Kidney capillary endothelial cell (primary cell): ENCODE data around the gene PSMD1.
A peak's percentile ranks its signal among the peaks of the same experiment; 100 is the strongest.
"Not testable (repeated sequence)": the region's sequence is repeated elsewhere in the genome, so short reads cannot be mapped to it uniquely, and the experiment has no call there.

Experiments
- DNase-seq: peaks from one replicate; pipeline ENCODE4 v3.0.0-alpha.2; 2018; ENCODE audit warnings: low spot score

Gene PSMD1

DNA sequence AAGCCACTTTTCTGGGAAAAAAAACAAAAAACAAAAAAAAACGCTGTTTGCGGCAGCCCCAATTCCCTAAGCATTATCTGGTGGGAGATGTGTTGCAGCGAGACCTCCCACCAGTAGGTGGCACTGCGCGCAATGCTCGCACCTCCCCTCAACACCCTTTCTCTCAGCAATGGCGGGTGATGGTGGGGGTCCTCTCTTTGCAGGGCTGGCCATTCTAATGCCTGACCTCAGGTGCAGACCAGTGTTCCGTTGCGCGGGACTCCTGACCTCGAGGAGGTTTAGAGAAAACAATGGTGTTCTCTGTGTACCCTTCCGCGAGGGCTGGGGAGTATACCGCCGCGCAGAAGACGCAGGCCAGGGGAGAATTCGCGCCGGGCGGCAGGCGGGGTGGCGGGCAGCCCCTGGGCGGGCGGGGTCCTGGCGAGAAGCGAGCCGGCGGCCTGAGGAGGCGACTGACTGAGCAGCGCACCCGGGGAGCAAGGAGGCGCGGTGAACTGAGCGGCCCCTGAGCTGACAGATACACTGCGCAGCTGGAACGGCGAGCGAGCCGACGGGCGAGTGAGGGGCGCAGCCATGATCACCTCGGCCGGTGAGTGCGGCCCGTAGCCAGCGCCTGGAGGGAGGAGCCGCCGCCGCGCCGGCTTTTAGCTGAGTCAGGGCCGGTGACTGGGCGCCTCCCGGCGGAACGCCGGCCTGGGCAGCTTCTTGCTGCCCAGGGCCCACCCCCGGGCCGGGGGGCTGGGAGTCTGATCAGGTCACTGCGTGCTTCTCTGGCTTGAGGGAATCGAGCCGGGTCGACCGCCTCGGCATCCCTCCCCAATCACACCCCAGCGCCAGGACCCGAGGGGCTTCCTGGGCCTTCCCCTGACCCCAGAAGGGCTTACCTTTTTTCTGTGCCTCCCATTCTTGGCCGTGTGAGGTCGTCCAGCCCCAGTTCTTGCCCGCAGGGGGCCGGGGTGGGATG, at the start of gene PSMD1:
PSMD1 (plus strand) TSS at position 415 of the 964 bp plus-strand sequence; CDS start at position 574, 159 bp downstream.
- peak; percentile 92 for DNase-seq

DNA sequence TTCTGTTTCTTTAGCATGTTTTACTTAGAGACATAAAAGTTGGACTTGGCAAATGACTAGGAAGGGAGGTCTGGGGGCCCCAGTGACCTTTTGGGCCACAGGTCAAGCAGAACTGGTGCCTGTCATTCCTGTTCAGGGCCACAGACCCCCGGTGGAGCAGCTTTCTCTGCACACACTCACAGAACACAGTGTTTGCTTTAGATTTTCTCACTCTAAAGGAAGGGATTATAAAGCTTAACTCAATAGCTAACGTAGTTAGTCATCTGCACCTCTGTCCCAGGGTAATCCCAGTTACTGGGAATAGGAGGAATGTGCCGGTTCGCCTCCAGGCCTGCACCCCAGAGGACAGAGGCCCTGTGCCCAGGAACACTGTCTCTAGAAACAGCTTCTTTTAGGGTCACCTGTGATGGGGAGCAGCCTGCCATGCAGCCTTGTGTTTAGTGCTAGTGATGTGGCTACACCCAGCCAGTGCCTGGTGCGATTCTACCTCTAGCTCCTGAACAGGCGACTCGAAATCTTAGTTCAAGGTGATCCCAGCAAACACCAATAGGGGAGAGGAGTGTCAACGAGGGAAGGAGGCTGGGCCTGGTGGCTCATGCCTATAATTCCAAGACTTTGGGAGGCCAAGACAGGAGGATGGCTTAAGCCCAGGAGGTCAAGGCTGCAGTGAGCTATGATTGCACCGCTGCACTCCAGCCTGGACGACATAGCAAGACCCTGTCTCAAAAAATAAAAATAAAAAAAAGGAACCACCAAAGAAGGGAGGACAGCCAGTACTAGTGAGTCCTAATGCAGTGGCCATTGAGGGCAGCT, 49.2 kb upstream of the PSMD1 start:
- no peak for DNase-seq

DNA sequence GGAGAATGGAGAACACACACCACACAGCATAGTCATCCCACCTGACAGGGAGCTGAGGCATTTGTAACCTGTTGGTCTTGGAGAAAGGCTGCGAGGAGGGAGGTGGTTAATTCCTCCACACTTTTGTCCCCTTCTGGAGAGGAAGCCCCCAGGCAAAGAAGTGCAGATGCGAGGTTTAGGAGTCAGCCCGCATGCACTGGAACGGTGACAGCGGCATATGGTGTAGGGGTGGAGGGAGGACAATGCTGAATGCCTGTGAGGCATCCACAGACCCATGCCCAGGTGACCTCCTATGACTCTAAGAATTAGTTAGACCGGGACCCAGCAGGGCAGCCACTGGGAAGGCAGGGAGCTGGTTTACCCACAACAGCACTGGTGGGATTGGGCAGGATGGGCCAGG, 48.5 kb upstream of the PSMD1 start:
- DNase-seq, result no peak

DNA sequence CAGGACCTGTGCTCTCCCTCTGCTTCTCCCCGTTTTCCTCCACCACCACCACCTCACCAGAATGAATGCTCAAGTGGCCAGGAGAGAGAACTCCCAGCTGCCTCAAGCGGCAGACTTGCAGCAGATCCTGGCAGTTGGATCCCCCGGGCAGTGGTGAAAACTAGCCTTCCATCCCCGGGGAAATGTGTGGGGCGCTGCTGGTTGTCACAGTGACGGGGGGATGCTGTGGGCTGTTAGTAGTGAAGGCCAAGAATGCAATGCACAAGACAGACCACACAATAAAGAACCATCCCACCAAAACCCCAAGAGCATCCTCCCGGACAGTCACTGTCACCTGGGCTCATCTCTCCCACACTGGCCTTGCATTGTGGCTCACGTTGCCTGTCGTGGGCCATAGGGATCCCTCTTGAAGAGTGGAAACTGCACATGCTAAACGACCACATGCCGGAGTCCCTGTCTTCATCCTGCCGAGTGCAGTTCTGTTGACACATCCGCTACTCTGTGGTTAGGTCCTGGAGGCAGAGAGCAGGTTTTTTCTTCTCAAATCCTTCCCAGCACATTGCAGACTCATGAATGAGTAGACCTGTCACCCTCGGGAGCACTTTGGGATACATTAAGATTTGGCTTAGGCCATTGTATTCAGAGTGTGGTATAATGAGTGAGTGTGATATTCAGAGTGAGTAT, 47.3 kb upstream of the PSMD1 start:
- no peak for DNase-seq

DNA sequence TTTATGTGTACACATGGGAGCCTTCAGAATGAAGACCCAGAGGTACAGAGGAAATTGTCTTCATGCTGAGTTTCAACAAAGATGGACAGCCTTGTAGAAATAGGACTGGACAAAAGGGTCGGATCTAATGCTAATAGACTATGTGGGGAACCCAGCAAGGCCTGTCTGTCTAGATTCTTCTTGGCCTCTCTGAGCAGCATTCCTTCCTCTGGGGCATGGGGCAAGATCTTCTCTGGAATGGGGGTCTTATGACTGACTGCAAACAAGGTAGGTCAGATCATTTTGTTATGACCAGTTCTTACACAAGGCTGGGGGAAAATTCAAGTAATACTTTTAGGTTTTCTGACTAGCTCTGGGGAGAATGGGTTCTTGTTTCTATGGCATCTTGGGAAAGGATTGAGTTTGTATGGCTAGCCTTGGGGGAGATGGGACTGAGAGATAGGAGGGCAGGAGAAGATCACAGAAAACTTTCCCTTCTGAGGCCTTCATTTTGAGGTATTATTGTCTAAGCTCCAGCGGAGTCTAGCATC, 46.4 kb upstream of the PSMD1 start:
- no peak for DNase-seq

DNA sequence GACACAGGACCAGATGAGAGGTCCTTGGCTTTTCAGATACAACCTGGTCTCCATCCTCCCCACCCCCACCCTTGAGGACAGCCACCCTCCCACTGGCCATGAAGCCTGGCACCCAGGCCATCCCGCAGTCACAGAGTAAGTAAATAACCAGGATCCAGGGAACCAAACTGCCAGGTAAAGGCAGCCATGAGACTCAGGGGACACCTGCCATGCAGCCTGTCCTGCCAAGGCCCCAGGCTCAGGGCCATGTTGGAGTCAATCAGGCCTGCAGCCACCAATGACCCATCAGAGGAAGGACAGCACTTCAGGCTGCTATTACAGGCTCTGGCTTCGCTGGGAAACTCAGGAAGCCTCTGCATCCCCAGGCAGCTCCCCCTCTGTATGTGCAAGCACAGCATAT, 45.1 kb upstream of the PSMD1 start:
- DNase-seq, result no peak

DNA sequence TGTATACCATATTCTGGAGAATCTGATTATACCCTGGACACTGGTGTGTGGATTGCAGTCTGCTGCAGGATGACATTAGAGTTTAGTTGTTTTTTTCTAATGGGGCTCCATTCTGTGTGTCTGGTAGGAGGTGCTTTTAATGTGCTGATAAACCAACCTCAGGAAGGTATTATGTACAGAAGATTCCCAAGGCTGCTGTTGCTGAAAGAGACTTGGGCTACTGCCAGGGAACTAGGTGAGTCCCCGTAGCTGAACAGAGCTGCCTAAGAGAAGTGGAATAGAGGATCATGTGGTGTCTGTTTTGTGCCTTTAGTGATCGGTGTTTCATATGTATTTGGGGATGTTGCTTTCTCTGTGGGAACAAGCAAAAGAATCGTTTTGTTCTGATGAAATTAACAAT, 44.2 kb upstream of the PSMD1 start:
- no peak for DNase-seq

DNA sequence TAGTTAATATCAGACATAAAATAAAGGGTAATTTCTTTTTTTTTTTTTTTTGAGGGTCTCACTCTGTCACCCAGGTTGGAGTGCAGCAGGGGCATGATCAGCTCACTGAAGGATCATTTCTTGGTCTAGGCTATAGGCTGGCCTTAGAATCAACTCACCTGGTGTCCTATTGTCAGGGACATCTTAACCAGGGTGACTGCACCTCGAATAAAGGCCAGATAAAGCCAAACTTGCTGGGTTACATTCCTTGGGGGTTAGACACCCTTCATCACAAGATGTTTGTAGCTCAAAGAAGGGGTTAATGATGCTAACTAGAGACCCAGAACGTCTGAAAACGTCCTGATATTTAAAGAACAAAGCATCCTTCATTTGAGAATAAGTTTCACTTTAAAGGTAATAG, 42.8 kb upstream of the PSMD1 start:
- no peak for DNase-seq

DNA sequence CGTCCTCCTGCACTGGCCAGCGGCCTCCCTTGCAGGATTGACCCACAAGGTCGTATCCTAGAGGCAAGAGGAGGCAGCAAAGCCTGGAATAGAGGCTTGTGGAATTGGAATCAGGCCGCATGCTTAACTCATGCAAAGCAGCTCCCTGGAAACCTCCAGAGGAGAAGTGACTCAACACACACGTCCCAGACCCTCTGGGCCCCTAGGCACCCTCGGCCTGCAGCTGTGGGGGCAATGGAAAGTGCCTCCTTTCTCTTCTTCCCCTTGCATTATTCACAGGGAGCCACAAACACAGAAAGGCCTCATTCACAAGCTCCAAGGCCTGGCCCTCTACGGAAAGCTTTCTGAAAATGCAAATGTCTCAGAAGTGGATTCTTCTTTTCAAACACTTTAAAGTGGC, 41.2 kb upstream of the PSMD1 start:
- no peak for DNase-seq

DNA sequence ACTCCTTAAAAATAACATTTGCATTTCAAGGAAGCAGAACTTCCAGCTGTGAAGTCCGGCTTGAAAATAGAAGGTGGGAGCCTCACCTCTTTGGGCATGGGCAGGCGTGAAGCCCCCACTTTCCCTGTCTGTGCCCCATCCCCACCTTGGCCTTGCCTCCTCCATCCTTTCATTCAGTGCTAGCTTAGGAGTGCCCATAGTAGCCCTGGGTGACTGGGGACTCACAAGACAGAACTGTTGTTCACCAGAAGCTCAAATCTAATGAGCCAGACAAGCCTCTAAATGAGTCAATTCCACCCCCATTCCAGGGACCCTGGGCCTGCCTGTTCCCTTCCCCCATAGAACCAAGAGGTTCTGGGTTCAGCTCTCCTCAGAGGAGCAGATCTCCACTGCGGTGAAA, 40.7 kb upstream of the PSMD1 start:
- DNase-seq, result no peak

DNA sequence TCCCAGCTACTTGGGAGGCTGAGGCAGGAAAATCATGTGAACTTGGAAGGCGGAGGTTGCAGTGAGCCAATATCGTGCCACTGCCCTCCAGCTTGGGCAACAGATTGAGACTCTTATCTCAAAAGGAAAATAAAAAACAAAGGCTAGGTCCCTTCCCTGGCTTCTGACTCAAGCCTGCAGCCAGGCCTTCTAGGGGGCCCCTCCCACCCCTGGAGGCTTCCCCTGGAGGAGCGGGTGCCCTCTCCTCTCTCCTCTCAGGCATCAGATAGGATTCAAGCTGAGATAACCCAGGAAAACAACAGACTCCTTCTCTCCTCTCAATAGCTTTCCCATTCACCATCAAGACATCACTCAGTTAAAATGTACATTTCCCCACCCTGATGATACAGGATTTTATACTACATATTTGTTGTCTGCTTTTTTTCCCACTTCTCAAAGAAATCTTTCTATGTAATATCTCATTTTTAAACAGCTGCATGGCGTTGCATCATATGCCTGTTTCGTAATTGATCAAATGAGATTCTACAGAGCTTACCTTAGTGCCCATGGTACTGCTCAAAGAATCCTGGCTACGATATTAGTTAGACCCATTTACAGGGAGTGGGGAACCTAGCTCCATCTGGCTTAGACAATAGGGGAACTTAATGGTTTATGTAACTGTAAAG, 40.0 kb upstream of the PSMD1 start:
- DNase-seq, result no peak

DNA sequence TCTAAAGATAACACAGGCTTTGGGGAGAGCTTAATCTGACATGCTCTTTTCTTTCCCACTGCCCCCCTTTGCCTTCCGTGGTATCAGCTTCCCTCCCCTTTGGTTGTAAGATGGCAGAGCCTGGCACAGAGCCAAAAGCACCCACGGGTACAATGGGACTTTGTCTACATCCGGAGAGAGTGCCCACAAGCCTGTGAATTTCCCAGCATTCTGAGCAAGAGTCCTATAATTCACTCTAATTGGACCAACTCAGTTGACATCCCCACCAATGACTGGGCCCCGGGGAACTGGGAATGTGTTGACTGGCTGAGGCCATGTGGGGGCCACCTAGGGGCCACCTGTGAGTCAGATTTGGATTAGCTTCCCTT, 39.5 kb upstream of the PSMD1 start:
- no peak for DNase-seq

DNA sequence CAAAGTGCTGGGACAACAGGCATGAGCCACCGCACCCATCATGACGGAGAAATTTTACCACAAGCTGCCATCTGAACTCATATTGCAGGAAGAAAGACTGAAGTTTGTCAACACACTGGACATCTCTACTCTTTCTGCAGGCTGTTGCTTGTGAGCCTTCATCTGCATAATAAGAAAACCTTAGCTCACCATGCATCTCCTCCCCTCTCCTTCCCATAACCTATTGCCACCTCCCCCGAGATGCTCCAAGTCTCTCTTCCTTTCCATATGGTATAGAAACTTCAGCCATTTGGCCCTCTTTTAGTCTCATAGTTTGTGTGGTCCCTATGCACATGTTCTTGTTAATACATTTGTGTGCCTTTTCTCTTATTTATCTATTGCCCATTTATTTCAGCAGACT, 38.5 kb upstream of the PSMD1 start:
- no peak for DNase-seq

DNA sequence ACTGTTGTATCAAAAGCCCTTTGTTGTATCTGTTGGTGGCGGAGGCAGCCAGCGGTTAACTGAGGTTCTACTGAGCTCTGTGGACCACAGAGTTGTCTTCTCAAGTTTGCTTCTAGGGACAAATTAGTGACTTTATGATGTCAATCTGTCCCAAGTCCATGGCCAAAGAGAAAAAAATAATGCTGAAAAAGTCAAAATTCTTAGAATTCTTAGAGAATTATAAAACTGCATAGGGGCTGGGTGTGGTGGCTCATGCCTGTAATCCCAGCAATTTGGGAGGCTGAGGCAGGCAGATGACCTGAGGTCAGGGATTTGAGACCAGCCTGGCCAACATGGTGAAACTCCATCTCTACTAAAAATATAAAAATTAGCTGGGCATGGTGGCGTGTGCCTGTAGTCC, 31.6 kb upstream of the PSMD1 start:
- DNase-seq, result not testable (repeated sequence)

DNA sequence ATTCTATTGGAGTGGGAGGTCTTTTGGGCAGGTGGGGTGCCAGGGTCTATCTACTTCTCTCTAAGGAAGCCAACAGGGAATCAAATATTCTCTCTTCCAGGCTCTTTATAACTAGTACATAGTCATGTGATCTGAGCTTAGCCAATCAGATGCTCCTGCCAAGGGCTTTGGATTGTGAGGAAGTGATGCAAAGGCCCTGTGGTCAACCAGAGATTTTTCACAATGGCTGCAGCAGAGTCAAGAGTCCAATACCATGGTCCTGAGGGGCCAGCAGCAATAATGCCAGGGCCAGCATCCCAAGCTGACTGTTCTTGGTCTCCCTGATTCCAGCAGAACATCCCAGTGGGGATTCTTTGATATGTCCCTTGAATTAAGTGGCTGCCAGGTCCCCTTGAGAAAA, 27.8 kb upstream of the PSMD1 start:
- no peak for DNase-seq

DNA sequence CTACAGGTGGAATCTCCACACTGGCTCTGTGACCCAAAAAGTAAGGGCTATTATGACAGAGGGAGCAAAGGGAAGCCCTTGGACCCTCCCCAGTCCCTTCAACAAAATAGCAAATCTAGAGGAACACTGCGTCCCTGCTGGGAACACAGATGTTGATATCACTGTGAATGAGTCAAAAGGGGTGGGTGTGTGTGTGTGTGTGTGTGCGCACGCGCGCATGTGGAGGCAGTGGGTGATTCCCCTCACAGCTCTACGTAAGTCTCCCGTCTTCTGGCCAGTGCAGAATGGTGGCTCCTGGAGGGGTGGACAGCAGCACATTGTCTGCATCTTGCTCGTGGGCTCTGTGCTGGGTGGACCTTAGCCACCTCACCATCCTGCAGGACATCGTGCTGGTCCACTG, 27.1 kb upstream of the PSMD1 start:
- DNase-seq, result no peak

DNA sequence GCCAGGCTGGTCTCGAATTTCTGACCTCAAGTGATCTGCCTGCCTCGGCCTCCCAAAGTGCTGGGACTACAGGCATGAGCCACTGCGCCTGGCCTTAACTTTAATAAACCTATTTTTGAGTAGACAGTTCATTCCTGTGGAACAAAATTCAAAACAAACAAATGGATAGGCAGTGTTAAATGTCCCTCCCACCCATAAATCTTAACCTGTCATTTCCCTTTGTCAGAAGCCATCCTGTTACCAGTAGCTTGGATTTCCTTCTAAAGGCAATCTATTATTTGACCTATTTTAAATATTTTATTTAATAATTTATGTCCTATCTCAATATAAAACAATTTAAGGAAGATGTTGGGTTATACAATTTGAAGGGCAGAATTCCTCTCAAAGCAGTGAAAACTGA, 25.9 kb upstream of the PSMD1 start:
- DNase-seq, result no peak

DNA sequence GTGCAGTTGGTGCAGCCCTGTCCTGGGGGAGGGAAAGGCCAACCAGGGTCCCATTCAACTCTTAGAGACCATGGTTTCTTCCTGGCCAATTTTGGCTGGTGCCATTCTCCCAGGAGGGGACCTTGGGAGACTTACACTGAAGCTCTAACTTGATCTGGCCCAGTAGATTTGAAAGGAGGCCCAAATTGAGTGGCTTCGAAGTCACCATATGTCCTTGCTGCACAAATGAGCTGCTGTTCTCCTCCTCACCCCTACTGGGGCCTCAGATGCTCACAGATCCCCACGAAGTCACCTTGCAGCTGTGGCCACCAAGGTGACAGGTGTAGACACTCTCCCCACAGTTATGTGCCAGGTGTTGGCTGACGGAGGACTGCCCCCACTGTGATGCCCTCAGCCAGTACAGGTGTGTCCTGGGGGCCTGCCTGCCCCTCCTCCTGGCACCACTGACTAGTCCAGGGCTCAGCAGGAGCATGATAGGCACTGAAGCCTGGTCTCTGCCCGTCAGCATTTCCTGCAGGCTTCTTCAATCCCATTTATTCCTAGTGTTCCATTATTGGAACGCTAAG, 24.0 kb upstream of the PSMD1 start:
- DNase-seq, result no peak

DNA sequence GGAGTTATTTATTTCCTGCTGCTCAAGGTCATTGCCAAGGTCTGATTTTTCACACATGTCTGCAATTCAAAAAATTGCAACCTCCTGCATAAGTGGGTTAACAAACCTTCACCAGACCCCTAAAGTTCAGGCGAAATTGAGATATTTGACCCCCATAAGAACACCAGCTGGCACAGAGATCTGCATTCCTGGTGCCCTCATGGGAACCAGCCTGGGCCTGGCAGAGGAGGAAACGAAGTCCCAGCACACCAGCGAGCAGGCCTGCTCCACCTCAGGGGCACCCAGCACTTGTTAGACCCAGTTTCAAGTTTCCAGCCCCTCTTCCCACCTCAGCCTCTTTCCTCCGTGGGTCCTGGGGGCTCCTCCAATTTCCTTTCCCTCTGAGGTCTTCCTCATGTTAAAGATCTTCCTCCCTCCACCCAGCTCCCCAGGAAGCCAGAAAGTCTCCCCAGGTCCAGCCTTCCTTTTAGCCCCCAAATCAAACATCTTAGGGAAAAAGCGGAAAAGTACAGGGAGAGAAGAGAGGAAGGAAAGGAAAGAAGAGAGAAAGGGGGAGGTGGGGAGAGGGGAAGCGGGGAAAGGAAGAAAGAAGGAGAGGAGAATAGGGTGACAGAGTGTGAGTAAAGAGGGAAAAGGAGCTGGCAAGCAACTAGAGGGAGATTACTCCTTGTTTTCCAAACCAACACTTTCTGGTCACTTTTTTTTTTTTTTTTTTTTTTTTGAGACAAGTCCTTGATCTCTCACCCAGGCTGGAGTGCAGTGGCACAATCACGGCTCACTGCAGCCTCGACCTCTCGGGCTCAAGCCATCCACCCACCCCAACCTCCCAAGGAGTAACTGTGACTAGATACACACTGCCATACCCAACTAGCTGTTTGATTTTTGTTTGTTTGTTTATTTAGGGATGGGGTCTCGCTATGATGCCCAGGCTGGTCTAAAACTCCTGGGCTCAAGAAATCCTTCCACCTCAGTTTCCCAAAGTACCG, 23.2 kb upstream of the PSMD1 start:
- no peak for DNase-seq

DNA sequence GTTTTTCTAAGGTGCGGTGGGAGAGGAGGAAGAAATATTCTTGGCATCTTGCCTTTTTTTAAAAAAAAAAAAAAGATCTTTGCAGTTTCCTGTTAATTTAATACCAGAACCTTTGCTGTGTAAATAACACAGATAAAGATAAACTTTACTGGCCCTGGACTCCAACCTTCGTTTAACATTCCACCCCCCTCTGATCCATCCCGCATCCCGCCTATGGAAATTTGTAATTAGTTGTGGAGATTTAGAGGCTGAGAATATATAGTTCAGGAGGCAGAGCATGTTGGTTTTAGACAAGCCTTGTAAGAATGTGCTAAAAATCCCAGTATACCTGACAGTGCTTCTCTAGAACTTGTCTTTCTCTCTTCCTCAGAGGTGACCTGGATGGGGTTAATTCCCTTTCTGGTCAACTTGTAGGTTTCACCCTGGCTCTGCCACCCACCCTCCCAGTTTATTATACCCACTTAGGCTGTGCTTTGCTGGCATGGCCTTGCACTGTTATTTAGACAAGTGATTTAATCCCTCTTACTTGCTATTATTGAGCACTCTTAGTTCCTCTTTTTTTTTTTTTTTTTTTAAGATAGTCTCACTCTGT, 22.3 kb upstream of the PSMD1 start:
- DNase-seq, result no peak
